ENCODE results near the gene MAP4K5.
A peak's percentile ranks its signal among the peaks of the same experiment; 100 is the strongest.
"Not testable (repeated sequence)": the region's sequence is repeated elsewhere in the genome, so short reads cannot be mapped to it uniquely, and the experiment has no call there.

Gene MAP4K5

DNA sequence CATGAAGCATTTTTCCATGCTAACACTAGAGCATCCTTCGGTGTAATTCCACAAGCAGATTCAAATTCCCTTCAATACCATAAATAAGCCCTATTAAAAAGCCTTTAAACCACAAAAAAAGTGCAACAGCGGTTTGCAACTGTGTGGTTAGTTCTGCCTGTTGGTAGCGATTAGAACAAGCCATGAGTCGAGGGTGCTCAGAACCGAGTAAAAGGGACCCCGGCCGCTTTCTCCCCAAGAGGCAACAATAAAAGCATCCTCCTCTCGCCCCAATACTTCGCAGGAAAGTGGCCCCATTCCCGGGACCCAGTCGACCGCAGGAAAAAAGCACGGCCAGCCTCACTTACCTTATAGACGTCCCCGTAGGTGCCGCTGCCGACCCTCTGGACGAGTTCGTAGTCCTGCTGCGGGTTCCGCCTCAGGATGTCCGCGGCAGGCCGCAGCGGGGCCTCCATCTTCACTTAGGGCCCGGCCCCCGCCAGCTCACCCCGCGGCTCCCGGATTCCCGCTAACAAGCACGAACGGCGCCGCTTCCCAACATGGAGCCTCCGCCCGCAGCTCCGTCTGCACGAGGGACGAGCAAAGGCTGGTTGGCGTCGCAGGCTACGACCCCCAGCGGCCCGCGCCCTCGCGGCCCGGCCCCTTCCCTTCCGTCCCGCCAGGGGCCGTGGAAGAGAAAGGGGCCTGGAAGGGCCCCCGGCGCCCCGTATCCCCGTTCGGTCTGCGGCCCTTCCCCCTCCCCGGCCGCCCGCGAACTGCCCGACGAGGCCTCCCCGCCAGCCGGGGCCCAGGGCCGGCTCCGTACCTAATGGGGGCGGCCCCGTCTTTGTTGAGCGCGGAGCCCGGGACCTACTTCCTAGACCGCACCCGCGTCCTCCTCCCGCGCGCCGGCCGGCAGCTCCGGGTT is 521 bp downstream of the MAP4K5 start:
- DNase-seq (ENCODE audit: low read depth in 2 of 2): no peak

- no peak for DNase-seq (ENCODE audit: low read depth in 2 of 2)
These were observed 1.5 kb downstream of the MAP4K5 start for GRCh38 chr14:50530794-50531365.

GRCh38 chr14:50530358-50530757 is 2.0 kb downstream of the MAP4K5 start:
- no peak for DNase-seq (ENCODE audit: low read depth in 2 of 2)

DNA sequence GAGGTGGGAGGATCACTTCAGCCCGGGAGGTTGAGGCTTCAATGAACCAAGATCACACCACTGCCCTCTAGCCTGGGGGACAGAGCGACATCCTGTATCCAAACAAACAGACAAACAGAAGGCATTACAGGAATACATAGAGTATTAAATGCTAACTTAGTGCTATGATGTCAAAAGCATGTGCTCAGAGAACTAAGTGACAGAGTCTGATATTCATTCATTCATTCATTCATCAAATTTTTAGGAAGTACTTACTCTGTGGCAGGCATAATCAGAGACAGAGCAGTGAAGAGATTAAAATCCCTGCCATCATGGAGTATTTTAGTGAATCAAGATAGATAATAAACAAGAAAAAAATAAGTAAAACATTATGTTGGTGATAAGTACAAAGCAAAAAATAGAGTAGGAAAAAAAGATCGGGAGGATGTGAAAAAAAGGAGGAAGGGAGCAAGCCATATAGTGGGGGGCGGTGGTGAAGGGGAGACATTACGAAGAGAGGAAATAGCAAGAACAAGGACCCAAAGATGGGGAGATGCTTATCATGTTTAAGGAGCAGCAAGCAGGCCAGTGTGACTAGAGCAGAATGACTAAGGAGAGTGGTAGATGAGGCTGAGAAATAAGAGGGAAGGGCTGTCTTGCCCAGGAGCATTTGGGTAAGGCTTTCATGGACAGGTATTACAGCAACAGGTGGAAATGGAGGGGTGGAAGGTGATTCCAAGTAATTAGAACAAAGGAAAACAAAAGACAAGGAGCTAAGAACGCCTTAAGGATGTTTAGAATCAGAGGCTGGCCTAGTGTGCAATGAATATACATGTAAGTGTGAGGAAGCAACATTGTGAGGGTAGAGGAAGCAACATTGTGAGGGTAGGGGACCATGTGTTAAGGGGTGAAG is 2.8 kb downstream of the MAP4K5 start:
- DNase-seq (ENCODE audit: low read depth in 2 of 2): no peak

DNA sequence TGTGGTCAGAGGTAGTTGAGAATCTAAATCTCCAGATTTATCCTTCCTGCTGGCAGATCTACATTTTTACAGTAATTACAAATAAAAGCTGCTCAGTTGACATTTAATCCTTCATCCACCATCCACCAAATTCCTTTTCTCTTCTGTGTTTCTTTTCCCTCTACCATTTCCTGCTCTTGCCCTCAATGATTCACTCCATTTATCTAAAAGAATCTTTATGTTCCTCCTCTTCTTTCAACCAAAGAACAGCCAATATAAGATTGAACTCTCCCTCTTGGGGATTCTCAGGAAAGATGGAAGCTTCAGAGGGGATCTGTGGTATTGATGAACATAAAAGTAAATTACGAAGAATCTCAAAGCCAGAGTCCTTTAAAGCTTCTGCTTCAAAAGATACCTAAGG is 4.4 kb downstream of the MAP4K5 start:
- peak in 1 of 2 experiments; percentile 33 for DNase-seq (ENCODE audit: low read depth in 2 of 2)

GRCh38 chr14:50524731-50525515 is 7.4 kb downstream of the MAP4K5 start:
- DNase-seq (ENCODE audit: low read depth in 2 of 2): no peak

- no peak for DNase-seq (ENCODE audit: low read depth in 2 of 2)
These were observed 8.3 kb downstream of the MAP4K5 start for GRCh38 chr14:50524060-50524459.

DNA sequence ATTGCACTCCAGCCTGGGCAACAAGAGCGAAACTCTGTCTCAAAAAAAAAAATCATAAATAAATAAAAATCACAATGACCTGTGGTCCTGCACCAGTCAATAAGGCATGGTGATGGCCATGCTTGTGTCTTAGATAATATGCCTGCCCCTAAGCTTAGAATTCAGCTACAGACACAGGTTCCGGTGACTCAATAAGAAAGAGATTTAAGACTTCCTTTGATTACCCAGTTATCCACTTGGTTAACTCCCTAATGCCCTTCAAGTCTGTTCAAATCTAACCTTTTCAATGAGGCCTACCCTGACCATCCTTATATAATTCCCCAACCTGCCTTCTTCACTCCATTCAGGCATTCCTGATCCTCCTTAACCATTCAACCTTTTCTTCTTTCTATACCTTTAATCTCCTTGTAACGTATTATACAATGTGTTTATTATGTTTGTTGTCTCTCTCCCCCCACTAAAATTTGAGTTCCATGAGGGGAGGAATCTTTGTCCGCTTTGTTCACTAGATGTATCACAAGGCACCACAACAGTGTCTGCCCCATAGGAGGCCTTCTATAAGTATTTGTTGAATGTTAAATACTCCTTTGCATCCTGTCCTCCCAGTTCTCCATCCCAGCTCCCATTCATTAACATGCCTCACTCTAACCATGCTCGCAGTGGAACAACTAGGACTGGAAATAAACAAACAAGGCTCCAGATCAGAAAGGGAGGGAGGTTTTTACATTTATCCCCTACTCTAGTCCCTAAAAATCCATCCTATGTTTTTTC is 8.9 kb downstream of the MAP4K5 start:
- no peak for DNase-seq (ENCODE audit: low read depth in 2 of 2)

GRCh38 chr14:50521912-50522341 is 10.4 kb downstream of the MAP4K5 start:
- no peak for DNase-seq (ENCODE audit: low read depth in 2 of 2)

GRCh38 chr14:50520947-50521815 is 11.2 kb downstream of the MAP4K5 start:
- DNase-seq (ENCODE audit: low read depth in 2 of 2): peak; percentile 49 to 53

- no peak for DNase-seq (ENCODE audit: low read depth in 2 of 2)
These were observed 16.3 kb downstream of the MAP4K5 start for GRCh38 chr14:50516091-50516490.

DNA sequence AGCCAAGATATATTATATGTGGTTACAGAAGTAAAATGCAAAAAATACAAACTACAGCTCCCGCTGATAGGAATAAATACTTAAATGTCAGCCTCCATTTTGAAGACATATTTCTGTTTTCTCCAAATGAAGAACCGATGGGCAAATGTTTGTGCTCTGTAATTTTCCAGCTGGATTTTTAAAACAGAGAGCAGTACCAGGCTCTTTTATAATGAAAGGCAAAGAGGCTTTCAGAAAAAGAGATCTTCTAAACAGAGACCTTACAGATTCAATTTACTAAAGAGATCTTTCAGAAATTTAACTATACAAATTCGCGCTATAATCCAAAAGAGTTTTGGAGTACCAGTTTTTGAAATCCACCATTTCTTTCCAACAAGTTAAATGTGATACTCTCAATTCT is 19.9 kb downstream of the MAP4K5 start:
- no peak for DNase-seq (ENCODE audit: low read depth in 2 of 2)

- DNase-seq (ENCODE audit: low read depth in 2 of 2): no peak
These were observed 22.2 kb downstream of the MAP4K5 start for GRCh38 chr14:50510157-50510556.

DNA sequence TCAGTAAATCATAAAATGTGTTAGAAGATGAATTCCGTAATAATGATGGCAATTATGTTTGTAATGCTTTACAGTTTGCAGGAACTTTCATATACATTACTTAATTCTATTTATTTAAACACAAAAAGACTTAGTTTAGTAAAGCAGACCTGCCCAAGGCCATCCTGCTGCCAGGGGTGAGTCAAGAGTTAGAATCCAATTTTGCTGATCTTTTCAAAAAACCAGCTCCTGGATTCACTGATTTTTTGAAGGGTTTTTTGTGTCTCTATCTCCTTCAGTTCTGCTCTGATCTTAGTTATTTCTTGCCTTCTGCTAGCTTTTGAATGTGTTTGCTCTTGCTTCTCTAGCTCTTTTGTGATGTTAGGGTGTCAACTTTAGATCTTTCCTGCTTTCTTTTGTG is 25.3 kb downstream of the MAP4K5 start:
- not testable (repeated sequence) for DNase-seq (ENCODE audit: low read depth in 2 of 2)

- peak; percentile 26 to 40 for DNase-seq (ENCODE audit: low read depth in 2 of 2)
These were observed 30.7 kb downstream of the MAP4K5 start for GRCh38 chr14:50501642-50502041.

DNA sequence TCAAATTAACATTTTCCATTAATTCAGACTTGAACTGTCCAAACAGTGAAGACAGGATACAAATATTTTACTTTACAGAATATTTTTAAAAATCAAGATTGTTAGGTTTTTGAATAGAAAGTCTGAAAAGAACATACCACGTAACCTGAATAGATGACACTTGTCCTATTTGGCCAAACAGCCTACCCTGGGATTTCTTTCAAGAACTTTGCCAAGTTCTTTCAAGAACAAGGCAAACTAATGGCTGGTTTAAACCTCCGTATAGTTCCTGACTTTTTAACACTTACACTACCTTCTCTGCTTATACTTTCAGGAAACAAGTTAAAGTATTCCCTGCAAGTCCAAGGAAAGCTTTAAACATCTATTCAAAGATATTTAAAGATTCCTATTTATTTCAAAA is 35.0 kb downstream of the MAP4K5 start:
- DNase-seq (ENCODE audit: low read depth in 2 of 2): no peak

DNA sequence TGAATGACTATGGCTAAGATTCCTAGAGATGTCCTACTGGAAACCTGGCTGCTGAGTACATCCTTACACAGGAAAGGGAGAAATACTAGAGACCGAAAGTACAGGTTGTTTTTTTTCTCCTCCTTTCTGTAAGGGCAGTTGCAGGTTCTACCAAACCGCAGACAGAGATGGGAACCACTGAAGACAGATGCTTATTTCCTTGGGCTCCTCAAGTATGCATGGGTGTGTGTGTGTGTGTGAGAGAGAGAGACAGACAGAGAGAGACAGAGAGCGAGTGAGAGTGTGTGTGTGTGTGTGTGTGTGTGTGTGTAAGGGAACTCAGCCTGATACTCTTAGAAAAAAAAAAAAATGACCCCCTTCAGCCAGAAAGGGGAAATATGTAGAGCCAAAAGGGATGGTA is 42.5 kb downstream of the MAP4K5 start:
- no peak for DNase-seq (ENCODE audit: low read depth in 2 of 2)

DNA sequence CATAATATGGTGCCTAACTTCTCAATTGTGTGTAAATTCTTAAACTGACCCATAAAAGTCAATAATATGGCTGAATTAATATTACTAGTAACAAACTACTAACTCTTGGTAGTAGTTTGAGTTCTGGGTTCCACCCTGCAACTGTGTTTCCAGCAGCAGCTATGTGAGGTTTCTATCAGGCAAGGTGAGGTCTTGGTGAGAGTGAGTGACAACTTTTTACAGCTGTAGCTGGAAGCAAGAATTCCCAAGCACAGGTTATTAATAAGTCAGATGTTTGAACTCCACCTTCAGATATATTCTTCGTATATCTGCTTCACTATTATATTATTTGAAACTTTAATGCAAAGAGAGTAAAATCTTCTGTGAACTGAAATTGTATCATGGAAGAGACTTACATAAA is 43.8 kb downstream of the MAP4K5 start:
- DNase-seq (ENCODE audit: low read depth in 2 of 2): no peak

DNA sequence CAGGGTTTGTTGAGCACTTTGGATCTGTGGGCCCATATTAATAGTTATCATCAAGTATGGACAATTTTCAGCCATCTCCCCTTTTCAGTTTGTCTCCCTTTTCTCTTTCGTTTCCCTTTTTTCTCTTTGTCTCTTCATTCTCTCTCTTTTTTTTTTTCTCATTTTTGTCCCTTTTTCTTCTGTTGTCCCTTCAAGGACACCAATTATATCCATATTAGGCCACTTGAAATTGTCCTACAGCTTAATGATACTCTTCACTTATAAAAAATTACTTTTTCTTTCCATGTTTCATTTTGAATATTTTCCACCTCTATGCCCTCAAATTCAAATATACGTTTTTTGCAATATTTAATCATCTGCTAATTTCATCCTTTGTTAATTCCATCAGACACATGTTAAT is 53.3 kb downstream of the MAP4K5 start:
- no peak for DNase-seq (ENCODE audit: low read depth in 2 of 2)

- no peak for DNase-seq (ENCODE audit: low read depth in 2 of 2)
These were observed 54.6 kb downstream of the MAP4K5 start for GRCh38 chr14:50477760-50478159.
